Fibroblast of mammary gland (primary cell): ENCODE measurements around the gene MRPL28.

Source experiments
- DNase-seq: peaks from one replicate; pipeline ENCODE4 v3.0.0-alpha.2; 2010; ENCODE audit warnings: low read depth
- H3K4me3 ChIP-seq: 2 replicates; pipeline ENCODE4 v1.5.1; 2011; ENCODE audit warnings: low read depth, mild to moderate bottlenecking, low read length, moderate library complexity; ENCODE audit not compliant: control insufficient read depth
- TF ChIP-seq, protein P1 (sequence below): conservative IDR thresholded peaks from 2 replicates; pipeline ENCODE4 v1.5.1; 2011; ENCODE audit warnings: low read depth, low read length, inconsistent platforms; ENCODE audit not compliant: control insufficient read depth, insufficient read depth

MRPL28 gene

DNA sequence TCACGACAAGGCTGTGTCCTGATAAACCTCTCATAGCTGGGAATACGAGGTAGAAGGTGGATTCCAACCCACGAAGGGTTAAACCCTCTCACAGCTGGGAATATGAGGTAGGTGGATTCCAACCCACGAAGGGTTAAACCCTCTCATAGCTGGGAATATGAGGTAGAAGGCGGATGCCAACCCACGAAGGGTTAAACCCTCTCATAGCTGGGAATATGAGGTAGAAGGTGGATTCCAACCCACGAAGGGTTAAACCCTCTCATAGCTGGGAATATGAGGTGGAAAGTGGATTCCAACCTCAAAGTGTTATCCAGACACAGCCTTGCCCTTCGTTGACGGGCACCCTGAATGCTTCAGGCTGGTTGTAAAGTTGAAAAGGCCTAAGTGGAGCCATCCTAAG is 48.8 kb downstream of the MRPL28 start:
- H3K4me3 ChIP-seq: no peak overlapping the region
- TF ChIP-seq, protein P1, sequence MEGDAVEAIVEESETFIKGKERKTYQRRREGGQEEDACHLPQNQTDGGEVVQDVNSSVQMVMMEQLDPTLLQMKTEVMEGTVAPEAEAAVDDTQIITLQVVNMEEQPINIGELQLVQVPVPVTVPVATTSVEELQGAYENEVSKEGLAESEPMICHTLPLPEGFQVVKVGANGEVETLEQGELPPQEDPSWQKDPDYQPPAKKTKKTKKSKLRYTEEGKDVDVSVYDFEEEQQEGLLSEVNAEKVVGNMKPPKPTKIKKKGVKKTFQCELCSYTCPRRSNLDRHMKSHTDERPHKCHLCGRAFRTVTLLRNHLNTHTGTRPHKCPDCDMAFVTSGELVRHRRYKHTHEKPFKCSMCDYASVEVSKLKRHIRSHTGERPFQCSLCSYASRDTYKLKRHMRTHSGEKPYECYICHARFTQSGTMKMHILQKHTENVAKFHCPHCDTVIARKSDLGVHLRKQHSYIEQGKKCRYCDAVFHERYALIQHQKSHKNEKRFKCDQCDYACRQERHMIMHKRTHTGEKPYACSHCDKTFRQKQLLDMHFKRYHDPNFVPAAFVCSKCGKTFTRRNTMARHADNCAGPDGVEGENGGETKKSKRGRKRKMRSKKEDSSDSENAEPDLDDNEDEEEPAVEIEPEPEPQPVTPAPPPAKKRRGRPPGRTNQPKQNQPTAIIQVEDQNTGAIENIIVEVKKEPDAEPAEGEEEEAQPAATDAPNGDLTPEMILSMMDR: no peak
- no peak for DNase-seq

DNA sequence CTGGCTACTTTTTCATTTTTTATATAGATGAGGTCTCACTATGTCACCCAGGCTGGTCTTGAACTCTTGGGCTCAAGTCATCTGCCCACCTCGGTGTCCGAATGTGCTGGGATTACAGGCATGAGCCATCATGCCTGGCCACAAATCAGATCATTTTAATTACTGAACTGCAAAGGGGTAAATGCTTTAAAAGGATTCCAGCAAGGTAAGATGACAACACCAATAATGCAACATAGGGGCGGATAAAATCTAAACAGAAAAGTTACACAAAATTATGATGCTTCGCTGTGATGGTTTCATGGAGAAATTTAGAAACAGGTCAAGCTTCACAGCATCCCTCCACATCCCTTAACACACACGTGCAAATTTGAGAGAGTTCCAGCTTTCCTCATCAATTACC is 50.1 kb downstream of the MRPL28 start:
- no peak overlapping the region for H3K4me3 ChIP-seq
- TF ChIP-seq, protein P1: no peak
- DNase-seq: no peak

DNA sequence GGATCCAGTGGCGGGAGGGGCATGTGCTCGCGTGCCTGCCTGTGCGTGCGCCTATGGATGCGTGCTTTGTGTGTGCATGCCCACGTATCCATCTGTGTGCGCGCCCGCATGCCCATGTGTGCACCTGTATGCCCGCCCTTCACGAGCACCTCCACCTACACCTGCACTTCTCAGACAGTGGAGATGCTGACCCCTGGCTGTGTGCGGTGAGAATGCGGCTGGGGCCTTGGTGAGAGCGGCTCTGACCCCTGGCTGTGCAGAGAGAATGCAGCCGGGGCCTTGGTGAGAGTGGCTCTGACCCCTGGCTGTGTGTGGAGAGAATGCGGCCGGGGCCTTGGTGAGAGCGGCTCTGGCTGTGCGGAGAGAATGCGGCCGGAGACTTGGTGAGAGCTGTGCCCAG is 51.7 kb downstream of the MRPL28 start:
- H3K4me3 ChIP-seq: no peak overlapping the region
- TF ChIP-seq, protein P1: no peak
- DNase-seq: no peak

DNA sequence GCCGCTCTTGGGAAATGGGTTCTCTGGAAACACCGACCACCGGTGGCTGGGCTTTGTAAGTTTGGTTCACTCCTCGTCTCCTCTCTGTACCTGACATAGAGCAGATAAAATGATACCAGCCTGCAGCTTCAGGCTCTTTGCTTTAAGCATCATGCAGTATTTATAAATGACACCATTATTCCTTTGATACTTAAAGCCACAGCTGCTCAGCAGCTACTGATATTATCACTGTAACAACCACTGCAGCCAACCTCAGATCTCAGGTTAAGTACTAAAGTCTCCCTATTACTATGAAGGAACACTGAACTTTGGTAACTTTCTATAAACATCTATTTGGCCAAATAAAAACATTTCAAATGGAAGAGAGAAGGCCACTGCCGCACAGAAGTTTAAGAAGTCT is 52.8 kb downstream of the MRPL28 start:
- DNase-seq: no peak
- TF ChIP-seq, protein P1: no peak
- H3K4me3 ChIP-seq: no peak overlapping the region
